OCI-LY1 (cell line): Measurements from ENCODE around the gene ZP1.

ENCODE experiments used
- EZH2 ChIP-seq: fragments of 200-600 bp; sonication (generic), shearing (Covaris generic); IDR thresholded peaks from 2 replicates; pipeline ENCODE4 v1.8.0; 2017; ENCODE audit warnings: borderline replicate concordance, mixed run types, mild to moderate bottlenecking, antibody characterized with exemption, low read length, moderate library complexity, mixed read lengths
- TF ChIP-seq, protein P1 (sequence below): fragments of 200-600 bp; sonication (generic), shearing (Covaris generic); IDR thresholded peaks from 2 replicates; pipeline ENCODE4 v1.5.1; 2017; ENCODE audit warnings: mild to moderate bottlenecking, antibody characterized with exemption, low read length, moderate library complexity, mixed read lengths

DNA sequence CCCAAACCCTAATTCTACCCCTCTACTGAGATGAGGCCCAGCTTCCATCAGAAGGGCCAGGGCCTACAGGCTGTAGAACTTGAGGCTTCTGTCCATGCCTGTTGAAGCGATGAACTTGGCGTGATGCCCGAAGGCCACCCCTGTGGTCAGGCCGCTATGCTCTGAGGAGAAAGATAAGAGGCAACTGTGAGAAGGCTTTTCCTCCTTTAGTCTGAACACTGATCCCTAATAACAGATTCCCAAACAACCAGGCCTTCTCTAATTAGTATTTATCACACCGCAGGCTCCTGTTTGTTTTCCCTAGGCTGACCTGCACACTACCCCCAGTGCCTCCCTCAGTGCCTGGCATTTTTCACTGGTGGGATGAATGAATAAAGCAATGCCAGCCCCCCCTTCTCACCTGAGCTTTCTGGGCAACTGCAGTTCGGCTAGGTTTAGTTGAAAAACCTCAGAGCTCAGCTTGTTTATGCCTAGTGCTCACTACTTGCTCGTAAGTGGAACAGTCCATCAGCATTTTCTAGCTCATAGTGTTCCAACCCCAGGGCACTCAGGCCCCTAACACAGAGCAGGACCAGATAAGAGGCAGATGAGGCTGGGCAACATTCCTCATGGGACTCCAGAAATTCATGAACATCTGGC lies 23.9 kb downstream of the ZP1 start:
- TF ChIP-seq, protein P1, sequence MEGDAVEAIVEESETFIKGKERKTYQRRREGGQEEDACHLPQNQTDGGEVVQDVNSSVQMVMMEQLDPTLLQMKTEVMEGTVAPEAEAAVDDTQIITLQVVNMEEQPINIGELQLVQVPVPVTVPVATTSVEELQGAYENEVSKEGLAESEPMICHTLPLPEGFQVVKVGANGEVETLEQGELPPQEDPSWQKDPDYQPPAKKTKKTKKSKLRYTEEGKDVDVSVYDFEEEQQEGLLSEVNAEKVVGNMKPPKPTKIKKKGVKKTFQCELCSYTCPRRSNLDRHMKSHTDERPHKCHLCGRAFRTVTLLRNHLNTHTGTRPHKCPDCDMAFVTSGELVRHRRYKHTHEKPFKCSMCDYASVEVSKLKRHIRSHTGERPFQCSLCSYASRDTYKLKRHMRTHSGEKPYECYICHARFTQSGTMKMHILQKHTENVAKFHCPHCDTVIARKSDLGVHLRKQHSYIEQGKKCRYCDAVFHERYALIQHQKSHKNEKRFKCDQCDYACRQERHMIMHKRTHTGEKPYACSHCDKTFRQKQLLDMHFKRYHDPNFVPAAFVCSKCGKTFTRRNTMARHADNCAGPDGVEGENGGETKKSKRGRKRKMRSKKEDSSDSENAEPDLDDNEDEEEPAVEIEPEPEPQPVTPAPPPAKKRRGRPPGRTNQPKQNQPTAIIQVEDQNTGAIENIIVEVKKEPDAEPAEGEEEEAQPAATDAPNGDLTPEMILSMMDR = no peak
- TF ChIP-seq EZH2 = no peak
